ENCODE measurements around the gene R3HDM1.

DNA sequence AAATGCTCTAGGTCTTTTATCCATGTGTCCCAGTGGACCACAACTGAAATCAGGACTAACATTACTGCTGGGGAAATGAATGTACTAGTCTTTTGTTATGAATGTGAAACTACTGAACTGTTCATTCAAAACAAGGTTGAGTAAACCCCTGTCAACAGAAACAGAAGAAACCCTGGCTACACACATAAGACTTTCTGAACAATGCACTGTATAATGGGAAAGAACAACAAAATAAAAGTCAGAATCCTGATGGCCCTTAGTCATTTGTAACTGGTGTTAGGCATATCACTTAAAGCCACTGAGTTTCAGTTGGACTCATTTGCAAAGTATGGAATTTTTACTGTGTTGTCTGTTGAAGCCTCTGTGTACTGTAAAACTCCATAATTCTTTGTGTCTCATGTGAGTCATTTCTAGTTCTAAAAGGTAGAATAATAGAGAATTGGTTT is 133.4 kb downstream of the R3HDM1 start:
- TF ChIP-seq, protein P1, sequence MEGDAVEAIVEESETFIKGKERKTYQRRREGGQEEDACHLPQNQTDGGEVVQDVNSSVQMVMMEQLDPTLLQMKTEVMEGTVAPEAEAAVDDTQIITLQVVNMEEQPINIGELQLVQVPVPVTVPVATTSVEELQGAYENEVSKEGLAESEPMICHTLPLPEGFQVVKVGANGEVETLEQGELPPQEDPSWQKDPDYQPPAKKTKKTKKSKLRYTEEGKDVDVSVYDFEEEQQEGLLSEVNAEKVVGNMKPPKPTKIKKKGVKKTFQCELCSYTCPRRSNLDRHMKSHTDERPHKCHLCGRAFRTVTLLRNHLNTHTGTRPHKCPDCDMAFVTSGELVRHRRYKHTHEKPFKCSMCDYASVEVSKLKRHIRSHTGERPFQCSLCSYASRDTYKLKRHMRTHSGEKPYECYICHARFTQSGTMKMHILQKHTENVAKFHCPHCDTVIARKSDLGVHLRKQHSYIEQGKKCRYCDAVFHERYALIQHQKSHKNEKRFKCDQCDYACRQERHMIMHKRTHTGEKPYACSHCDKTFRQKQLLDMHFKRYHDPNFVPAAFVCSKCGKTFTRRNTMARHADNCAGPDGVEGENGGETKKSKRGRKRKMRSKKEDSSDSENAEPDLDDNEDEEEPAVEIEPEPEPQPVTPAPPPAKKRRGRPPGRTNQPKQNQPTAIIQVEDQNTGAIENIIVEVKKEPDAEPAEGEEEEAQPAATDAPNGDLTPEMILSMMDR (IDR thresholded peaks at IDR 0.05) = no peak
- no peak for TF ChIP-seq EZH2 (IDR thresholded peaks at IDR 0.05; ENCODE audit: borderline replicate concordance, insufficient read depth, low read depth, low read length, poor library complexity, severe bottlenecking)

Data from B cell (primary cell).